Activated CD4-positive, alpha-beta T cell treated with anti-CD3 and anti-CD28 coated beads, Interleukin-2, amount 10 ng/mL, durations not matched to agents 24 days and 14 days (primary cell): ENCODE data around the gene TNFAIP8L3. TPM values are rescaled to one million over a fixed set of nuclear protein-coding genes. Genes with fewer than 3 reads are reported as not detected.
"Not testable (repeated sequence)": the region's sequence is repeated elsewhere in the genome, so short reads cannot be mapped to it uniquely, and the experiment has no call there.

Experiments
- DNase-seq: peaks from one replicate; pipeline ENCODE4 v3.0.0; 2022
- H3K27ac Mint-ChIP-seq: one replicate; pipeline ENCODE4 v1.8.0; 2022; ENCODE audit warnings: mild to moderate bottlenecking, mixed read lengths
- H3K27me3 Mint-ChIP-seq: one replicate; pipeline ENCODE4 v1.8.0; 2022; ENCODE audit warnings: mixed read lengths
- H3K36me3 Mint-ChIP-seq: one replicate; pipeline ENCODE4 v1.8.0; 2022; ENCODE audit warnings: low read depth, mild to moderate bottlenecking, mixed read lengths
- H3K4me1 Mint-ChIP-seq: one replicate; pipeline ENCODE4 v1.8.0; 2021; ENCODE audit warnings: mixed read lengths
- H3K4me3 Mint-ChIP-seq: one replicate; pipeline ENCODE4 v1.8.0; 2022; ENCODE audit warnings: mild to moderate bottlenecking, moderate library complexity, mixed read lengths
- H3K9me3 Mint-ChIP-seq: one replicate; pipeline ENCODE4 v1.8.0; 2021; ENCODE audit warnings: mixed read lengths
- intact Hi-C: fragments of 100-400 bp; cut with micrococcal nuclease; formaldehyde crosslinking; loops from one replicate; pipeline ENCODE4 v1.15.1; 2023
- total RNA-seq: library from RNA; stranded (reverse); gene quantifications from 2 replicates; pipeline ENCODE4 v1.2.3, GENCODE V29; 2022

Gene TNFAIP8L3
- total RNA-seq, 1 donor from 2014 or later, result 0.77 TPM

- Mint-ChIP-seq H3K27ac (no peak overlapping the region), H3K9me3 (no peaks in the 10 kb centered on the region), H3K4me3 (no peak overlapping the region), H3K27me3 (peaks cover 11% of the 10 kb centered on the region), H3K4me1 (peaks cover 2% of the 10 kb centered on the region), H3K36me3 (no peaks in the 10 kb centered on the region)
- DNase-seq, result peak; percentile 17
- intact Hi-C loops, result no loop called here
Observed at GRCh38 chr15:51046799-51047449, 47.8 kb downstream of the TNFAIP8L3 start.

DNA sequence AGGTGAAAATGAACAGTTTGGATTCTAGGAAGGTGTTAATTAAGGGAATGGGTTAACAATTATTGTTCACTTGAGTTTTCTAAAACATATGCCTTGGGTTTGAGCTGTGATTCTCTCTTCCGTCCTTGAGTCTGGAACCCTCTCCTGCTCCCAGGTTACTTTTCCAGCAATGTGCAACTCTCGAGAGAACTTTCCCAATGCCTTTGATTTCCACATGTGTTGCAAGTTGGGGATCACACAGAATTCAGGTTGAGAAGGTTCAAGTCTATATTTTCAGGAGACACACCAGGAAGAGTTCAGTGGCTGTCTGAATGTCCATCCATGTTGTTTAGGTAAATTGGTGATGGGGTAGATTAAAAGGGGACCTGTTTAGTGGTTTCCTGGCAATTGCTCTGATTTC lies 48.7 kb downstream of the TNFAIP8L3 start:
- Mint-ChIP-seq H3K27me3 (peaks cover 13% of the 10 kb centered on the region), H3K36me3 (no peaks in the 10 kb centered on the region), H3K4me1 (peaks cover 2% of the 10 kb centered on the region), H3K4me3 (no peak overlapping the region), H3K27ac (no peak overlapping the region), H3K9me3 (no peaks in the 10 kb centered on the region)
- intact Hi-C loops, result no loop called here
- peak; percentile 12 for DNase-seq

DNA sequence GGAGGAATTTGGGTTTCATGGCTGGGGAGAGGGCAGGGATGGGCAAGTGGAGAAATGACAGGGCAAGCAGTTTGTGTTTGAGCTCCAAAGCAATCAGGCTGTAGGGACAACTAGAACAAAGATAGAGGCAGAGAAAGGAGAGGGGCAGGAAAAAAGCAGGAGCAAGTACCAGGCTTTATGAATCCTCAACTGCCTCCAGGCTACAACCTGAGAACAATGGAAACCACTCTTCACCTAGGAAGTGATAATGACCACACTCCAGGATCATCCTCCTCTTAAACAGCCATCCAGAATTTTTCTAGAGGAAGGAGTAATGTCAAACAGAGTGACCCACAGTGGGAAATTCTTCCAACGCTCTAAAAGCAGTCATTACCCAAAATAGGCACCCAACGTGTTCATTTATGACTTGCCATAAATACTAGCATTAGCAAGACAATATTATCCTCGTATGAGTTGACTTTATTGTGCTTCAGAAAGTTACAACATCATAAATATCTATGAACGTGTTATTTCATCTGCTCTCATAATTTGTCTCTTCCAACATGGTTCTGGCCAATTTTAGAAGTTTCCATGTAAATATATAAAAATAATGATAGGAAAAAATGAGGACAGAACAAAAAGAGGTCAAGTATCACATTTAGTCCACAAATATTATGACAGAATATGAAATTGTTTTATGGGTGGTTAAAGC lies 50.5 kb downstream of the TNFAIP8L3 start:
- H3K36me3 Mint-ChIP-seq, result no peaks in the 10 kb centered on the region
- H3K27ac Mint-ChIP-seq, result no peak overlapping the region
- intact Hi-C loops, result no loop called here

DNA sequence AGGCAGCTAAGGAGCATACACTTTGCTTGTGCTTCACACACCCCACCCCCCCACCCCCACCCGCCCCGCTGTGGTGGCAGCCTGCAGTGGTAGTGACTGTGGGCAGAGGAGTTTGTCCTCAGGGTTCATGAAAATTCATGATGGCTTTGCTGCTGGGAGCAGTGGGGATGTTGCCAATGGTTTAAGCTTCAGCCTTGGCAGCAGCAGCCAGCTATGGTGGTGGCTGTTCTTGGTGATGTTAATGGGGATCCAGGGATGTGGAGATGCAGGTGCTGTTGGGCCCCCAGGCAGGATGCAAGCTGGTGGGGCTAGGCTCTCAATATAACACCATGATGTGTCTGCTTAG lies 55.8 kb downstream of the TNFAIP8L3 start:
- no peak overlapping the region for H3K4me3 Mint-ChIP-seq
- no peaks in the 10 kb centered on the region for H3K4me1 Mint-ChIP-seq
- H3K9me3 Mint-ChIP-seq, result no peaks in the 10 kb centered on the region
- DNase-seq, result no peak
- H3K27me3 Mint-ChIP-seq, result peaks cover 9% of the 10 kb centered on the region
- no peaks in the 10 kb centered on the region for H3K36me3 Mint-ChIP-seq
- intact Hi-C loops, result no loop called here
- no peak overlapping the region for H3K27ac Mint-ChIP-seq

More for the DNA sequence above, 50.5 kb downstream of the TNFAIP8L3 start:
- no peaks in the 10 kb centered on the region for H3K9me3 Mint-ChIP-seq
- no peak for DNase-seq
- peaks cover 2% of the 10 kb centered on the region for H3K4me1 Mint-ChIP-seq
- no peak overlapping the region for H3K4me3 Mint-ChIP-seq
- H3K27me3 Mint-ChIP-seq, result peaks cover 9% of the 10 kb centered on the region

- peak; percentile 36 for DNase-seq
- peaks cover 6% of the 10 kb centered on the region for H3K27me3 Mint-ChIP-seq
- H3K36me3 Mint-ChIP-seq, result no peaks in the 10 kb centered on the region
- no peak overlapping the region for H3K27ac Mint-ChIP-seq
- intact Hi-C loops, result no loop called here
- H3K9me3 Mint-ChIP-seq, result no peaks in the 10 kb centered on the region
- H3K4me1 Mint-ChIP-seq, result no peaks in the 10 kb centered on the region
- no peak overlapping the region for H3K4me3 Mint-ChIP-seq
Observed at GRCh38 chr15:51038162-51038973, 56.3 kb downstream of the TNFAIP8L3 start.

DNA sequence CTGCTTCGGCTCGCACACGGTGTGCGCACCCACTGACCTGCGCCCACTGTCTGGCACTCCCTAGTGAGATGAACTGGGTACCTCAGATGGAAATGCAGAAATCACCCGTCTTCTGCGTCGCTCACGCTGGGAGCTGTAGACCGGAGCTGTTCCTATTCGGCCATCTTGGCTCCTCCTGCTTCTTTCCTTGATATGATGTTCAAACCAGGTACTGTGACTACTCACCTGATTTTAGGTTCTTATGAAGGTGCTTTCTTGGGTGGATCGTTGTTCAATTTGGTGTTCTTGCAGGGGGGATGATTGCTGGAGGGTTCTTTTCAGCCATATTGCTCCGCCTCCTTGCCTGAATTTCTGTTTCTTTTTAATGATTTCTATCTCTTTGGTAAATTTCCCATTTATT lies 57.2 kb downstream of the TNFAIP8L3 start:
- DNase-seq, result peak; percentile 2
- H3K4me1 Mint-ChIP-seq, H3K4me3 Mint-ChIP-seq, H3K27ac Mint-ChIP-seq, H3K27me3 Mint-ChIP-seq, H3K36me3 Mint-ChIP-seq, intact Hi-C loops, H3K9me3 Mint-ChIP-seq: not testable (repeated sequence)

DNA sequence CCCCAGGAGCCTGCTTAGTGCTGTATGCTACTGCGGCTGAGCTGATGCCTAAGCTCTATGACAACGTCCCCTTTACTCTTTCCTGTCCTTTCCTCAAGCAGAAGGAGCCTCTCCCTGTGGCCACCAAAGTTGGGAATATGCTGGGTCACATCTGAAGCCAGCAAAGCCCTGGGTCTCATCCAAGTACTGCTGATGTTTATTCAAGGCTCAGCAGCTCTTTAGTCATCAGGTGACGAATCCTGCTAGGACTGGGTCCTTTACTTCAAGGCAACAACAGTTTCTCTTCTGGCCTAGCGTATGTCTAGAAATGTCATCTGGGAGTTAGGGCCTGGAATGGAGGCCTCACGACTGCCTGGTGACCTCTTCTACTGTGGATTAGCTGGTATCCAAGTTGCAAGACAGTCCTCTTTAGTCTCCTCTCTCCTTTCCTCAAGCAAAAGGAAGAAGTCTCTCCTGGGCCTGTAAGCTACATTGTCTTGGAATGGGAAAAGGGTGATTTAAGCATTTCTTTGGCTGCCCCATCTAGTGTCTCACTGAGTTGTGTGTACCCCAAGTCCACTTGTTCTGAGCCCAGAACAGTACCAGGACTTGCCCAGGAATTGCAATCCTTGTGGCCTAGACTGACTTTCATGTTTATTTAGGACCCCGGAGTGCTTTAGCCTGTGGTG lies 63.9 kb downstream of the TNFAIP8L3 start:
- no peaks in the 10 kb centered on the region for H3K36me3 Mint-ChIP-seq
- intact Hi-C loops, result no loop called here
- DNase-seq, result no peak
- H3K9me3 Mint-ChIP-seq, result no peaks in the 10 kb centered on the region
- no peaks in the 10 kb centered on the region for H3K4me1 Mint-ChIP-seq
- no peak overlapping the region for H3K4me3 Mint-ChIP-seq
- peaks cover 2% of the 10 kb centered on the region for H3K27me3 Mint-ChIP-seq
- no peak overlapping the region for H3K27ac Mint-ChIP-seq

GRCh38 chr15:51025454-51025846 lies 69.3 kb downstream of the TNFAIP8L3 start:
- DNase-seq, result no peak
- Mint-ChIP-seq H3K9me3 (no peaks in the 10 kb centered on the region), H3K4me3 (no peak overlapping the region), H3K27me3 (peaks cover 2% of the 10 kb centered on the region), H3K27ac (no peak overlapping the region), H3K4me1 (no peaks in the 10 kb centered on the region), H3K36me3 (no peaks in the 10 kb centered on the region)
- intact Hi-C loops, result no loop called here

GRCh38 chr15:51024735-51025453 lies 69.8 kb downstream of the TNFAIP8L3 start:
- Mint-ChIP-seq H3K4me3 (no peak overlapping the region), H3K9me3 (peaks cover 2% of the 10 kb centered on the region), H3K27ac (no peak overlapping the region), H3K27me3 (peaks cover 3% of the 10 kb centered on the region), H3K36me3 (no peaks in the 10 kb centered on the region), H3K4me1 (no peaks in the 10 kb centered on the region)
- DNase-seq, result no peak
- intact Hi-C loops, result no loop called here

DNA sequence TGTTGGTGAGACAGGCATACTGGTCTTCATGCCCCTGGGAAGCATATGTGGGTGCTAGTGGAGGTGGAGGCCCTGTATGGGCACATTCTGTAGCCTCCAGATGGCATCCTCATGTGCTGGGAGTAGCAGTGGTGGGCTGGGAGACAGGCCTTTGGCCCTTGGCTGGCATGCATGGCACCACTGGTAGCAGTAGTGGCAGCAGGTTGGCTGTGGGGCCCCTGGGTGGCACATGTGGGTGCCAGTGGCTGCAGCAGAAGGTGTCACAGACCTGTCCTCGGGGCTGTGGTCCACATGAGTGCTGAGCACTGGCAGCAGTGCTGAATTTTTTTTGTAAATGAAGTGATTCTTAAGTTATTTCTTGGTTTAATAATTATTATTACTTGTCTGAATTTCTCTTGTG lies 71.2 kb downstream of the TNFAIP8L3 start:
- no peak for DNase-seq
- peaks cover 3% of the 10 kb centered on the region for H3K9me3 Mint-ChIP-seq
- no peaks in the 10 kb centered on the region for H3K4me1 Mint-ChIP-seq
- no peak overlapping the region for H3K27ac Mint-ChIP-seq
- no peaks in the 10 kb centered on the region for H3K36me3 Mint-ChIP-seq
- peaks cover 2% of the 10 kb centered on the region for H3K27me3 Mint-ChIP-seq
- no peak overlapping the region for H3K4me3 Mint-ChIP-seq
- intact Hi-C loops, result no loop called here

DNA sequence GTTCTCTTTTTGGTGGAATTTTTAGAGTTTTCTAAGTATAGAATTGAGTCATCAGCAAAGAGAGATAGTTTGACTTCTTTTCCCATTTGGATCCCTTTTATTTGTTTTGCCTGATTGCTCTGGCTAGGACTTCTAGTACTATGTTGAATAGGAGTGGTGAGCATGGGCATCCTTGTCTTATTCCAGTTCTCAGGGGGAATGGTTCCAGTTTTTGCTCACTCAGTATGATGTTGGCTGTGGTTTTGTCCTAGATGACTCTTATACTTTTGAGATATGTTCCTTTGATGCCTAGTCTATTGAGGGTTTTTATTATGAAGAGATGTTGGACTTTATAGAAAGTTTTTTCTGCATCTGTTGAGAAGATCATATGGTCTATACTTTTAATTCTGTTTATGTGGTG lies 72.5 kb downstream of the TNFAIP8L3 start:
- peaks cover 2% of the 10 kb centered on the region for H3K27me3 Mint-ChIP-seq
- intact Hi-C loops, result no loop called here
- H3K9me3 Mint-ChIP-seq, result peaks cover 3% of the 10 kb centered on the region
- H3K27ac Mint-ChIP-seq, result no peak overlapping the region
- no peak for DNase-seq
- no peak overlapping the region for H3K4me3 Mint-ChIP-seq
- H3K4me1 Mint-ChIP-seq, result no peaks in the 10 kb centered on the region
- H3K36me3 Mint-ChIP-seq, result no peaks in the 10 kb centered on the region

DNA sequence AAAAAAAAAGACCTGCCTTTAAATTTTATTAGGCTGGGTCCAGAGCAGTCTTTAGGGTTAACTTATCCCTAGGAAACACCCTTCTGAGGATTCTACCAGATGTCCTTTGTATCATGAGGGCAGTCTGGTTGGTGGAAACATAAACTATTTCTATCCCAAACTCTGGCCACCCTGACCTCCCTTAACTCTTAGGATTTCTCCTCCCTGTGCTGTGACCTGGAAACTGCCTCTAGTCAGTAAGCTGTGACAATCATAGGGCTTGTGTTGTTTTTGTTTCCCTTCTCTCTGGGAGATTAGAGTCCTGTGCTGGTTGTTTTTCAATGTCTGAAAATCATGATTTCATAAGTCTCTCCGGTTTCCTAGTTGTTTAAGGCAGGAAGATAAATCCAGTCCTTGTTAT lies 78.1 kb downstream of the TNFAIP8L3 start:
- no peak for DNase-seq
- intact Hi-C loops, result no loop called here
- H3K27me3 Mint-ChIP-seq, result peaks cover 2% of the 10 kb centered on the region
- H3K9me3 Mint-ChIP-seq, result peaks cover 3% of the 10 kb centered on the region
- H3K4me1 Mint-ChIP-seq, result no peaks in the 10 kb centered on the region
- H3K4me3 Mint-ChIP-seq, result no peak overlapping the region
- H3K27ac Mint-ChIP-seq, result no peak overlapping the region
- no peaks in the 10 kb centered on the region for H3K36me3 Mint-ChIP-seq

DNA sequence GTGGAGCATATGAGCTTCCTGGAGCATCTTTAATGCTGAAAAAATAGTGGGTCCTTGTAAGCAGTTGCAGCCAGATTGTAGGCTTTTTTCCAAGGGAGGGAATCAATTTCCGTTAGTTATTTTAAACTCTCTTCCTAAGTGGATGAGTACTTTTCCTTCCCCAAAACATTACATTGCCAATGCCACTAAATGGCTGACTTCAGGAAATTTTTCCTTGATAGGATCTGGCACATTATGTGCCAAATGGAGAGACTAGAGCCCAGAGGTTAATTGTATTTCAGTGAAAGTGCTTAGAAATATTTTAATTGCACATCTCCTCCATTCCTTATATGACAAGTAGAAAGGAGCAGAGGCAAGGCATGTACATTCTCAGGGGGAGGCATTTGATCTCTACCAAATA lies 83.5 kb downstream of the TNFAIP8L3 start:
- no peak overlapping the region for H3K4me3 Mint-ChIP-seq
- no peaks in the 10 kb centered on the region for H3K27me3 Mint-ChIP-seq
- peaks cover 4% of the 10 kb centered on the region for H3K4me1 Mint-ChIP-seq
- H3K36me3 Mint-ChIP-seq, result peaks cover 19% of the 10 kb centered on the region
- intact Hi-C loops, result no loop called here
- DNase-seq, result no peak
- H3K9me3 Mint-ChIP-seq, result peaks cover 15% of the 10 kb centered on the region
- no peak overlapping the region for H3K27ac Mint-ChIP-seq
